Inflammatory macrophage treated with lipopolysaccharide for 1 hour (primary cell): ENCODE measurements around the gene GRHPR.
"Not testable (repeated sequence)": the region's sequence is repeated elsewhere in the genome, so short reads cannot be mapped to it uniquely, and the experiment has no call there.

Experiments used
- DNase-seq, 2 donors: peaks; one replicate each; pipeline ENCODE4 v3.0.0-alpha.2; 2020 to 2022

GRHPR gene

DNA sequence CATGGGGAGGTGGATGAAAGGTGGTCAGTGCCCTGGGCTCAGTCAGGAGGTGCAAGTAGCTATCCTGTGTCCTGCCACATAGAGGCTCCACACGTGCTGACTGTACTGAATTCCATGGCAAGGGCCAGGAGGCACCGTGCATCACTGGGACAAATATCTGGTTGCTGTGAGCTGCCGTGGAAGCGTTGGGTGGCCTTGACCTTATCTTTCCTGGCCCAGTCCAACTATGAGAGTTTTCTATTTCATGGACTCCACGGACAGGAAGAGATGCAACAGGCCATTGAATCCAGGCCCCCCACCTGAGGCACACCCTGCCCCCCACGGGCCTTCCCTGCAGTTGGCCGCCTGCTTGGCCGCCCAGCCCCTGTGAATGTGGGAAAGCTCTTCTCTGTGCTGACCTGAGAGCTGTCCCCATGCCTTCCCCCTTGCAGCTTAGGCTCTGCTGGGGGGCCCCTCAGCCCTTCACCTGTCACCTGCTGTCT is 1.7 kb downstream of the GRHPR start:
- no peak for DNase-seq

DNA sequence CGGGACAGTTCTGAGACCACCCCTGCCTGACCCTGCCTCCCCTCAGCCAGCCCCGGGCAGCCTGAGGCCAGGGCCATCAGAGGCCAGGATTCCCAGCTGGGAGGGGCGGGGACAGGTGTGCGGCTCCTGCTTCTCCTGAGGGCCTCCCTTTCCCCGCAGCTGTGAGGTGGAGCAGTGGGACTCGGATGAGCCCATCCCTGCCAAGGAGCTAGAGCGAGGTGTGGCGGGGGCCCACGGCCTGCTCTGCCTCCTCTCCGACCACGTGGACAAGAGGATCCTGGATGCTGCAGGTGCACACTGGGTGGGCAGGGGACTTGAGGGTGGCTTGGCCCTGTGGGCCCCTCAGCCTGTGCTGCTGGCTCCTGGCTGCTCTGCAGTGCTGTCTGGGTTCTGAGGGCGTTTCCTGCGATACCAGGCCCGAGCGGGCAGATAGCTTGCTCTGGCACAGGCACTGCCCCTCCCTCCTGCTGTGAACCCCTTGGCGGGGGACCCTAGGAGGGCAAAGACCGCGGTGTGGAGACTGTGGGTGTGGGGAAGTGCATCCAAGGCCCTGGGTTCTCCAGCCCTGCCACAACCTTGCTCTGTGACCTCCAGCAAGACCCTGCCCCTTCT is 2.3 kb downstream of the GRHPR start:
- DNase-seq = no peak

DNA sequence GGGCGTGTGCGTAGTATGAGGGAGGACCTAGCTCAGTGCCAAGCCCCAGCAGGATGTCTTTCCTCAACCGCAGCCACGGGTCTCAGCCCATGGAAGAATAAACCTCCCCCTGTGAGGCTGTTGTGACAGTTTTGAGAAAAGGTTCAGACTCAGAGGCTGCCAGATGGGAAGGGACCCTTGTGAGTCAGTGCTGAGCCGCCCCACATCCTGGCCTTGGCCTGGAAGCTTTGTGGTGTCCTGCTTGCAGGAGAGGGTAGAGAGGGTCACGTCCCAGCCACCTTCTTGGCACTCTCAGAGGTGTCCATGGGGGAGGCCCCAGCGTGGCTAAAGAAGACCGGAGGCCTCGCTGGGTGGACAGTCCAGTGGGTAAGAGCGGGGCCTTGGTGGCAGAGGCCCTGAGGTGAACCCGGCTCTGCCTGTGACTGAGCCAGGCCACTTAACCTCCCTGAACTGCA is 2.8 kb downstream of the GRHPR start:
- no peak for DNase-seq

DNA sequence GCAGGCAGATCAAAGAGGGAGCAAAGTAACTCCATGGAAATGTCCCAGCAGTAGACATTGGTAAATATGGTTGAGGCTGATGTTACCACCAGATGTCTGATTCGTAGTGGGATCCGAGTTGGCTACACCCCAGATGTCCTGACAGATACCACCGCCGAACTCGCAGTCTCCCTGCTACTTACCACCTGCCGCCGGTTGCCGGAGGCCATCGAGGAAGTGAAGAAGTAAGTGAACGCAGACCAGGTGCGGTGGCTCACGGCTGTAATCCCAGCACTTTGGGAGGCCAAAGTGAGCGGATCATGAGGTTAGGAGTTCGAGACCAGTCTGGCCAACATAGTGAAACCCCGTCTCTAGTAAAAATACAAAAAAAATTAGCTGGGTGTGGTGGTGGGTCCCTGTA is 3.9 kb downstream of the GRHPR start:
- DNase-seq = not testable (repeated sequence)

DNA sequence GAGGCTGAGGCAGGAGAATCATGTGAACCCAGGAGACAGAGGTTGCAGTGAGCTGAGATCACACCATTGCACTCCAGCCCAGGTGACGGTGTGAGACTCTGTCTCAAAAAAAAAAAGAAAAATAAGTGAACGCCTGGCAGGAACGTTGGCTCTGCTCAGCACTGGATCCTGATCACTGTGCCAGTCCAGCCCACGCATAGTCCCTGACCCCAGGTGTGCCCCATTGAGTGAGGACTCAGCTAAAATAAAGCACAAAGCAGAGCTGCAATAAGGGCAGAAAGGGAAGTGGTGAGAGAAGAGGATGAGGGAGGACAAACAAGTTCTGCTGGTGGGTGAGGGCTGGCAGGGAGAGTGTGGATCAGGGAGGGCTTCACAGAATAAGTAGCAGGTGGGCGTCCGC is 4.3 kb downstream of the GRHPR start:
- no peak for DNase-seq

DNA sequence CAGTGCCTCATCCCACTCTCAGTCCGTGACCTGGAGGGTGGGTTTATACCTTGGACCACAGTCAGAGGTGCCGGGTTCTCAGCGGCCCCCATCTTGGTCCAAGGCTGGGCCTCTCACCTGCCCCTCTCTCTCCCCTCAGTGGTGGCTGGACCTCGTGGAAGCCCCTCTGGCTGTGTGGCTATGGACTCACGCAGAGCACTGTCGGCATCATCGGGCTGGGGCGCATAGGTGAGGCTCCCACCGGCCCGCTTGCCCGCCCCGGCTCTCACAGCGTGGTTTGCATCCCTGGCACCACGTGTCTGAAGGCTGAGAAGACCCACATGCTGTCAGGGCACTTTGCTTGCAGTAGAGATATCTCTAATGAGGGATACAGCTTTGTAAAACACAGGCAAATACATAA is 5.8 kb downstream of the GRHPR start:
- no peak for DNase-seq

DNA sequence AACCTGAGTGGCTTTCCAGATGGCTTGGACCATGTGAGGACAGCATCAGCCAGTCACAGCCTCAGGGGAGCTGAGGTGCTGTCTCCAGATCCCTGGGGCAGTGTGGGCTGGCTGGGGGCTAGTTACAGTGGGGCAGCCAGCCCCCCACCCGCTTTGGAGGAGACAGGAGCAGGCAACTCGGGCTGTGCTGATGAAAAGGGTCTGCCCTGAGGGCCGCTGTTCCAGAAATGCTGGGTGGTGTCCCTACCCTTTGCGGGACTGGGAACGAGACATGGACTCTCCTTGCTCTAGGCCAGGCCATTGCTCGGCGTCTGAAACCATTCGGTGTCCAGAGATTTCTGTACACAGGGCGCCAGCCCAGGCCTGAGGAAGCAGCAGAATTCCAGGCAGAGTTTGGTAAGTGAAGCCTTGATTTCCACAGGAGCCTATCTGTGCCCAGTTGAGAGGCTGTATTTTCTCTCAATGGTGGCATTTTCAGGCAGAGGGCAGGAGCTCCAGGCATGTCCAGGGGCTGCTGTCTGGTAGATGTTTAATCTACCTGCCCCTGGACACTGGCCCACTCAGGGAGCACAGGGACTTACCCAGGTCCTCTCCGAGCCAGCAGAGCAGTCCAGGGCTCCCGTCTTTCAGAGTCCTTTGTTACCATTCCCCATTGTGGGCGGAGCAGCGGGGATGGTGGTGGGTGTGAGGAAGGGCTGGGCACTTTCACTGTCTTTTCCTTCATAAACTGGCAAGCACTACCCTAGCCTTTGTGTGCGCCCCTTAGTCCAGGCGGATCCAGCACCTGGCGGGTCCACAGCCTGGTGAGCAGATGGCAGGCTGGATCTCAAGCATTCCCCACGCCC is 7.2 kb downstream of the GRHPR start:
- no peak for DNase-seq

DNA sequence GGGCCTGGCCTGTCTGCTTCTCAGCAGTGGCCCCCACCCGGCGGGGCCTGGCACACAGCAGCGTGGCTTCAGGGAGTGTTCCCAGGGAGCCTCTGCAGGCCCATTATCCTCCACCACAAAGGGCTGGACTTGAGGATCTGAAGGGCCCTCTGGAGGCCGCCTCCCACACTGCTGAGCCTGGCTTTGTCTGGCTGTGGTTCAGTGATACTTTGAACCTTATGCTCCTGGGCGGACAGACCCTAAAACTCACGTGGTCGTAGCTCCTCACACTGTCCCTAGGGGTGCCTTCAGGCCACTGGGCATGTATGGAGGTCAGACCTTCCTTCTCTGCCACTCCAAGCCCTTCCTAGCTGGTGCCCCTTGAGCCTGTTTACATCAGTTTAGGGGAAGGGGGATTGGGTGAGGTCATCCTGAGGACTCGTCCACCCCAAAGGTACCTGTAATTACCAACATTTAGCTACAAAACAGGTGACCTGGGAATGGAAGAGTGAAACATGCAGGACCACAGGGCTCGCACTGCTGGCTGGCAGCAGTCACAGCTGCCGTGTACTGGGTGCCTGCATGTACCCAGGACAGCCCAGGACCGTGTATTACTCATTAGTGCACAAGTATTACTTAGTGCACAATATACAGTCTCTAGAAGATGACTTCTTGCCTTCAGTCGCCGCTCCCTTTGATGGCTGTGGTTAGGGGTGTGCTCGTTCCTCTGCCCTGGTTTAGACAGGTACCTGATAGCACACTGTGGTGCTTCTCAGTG is 8.5 kb downstream of the GRHPR start:
- DNase-seq = no peak

DNA sequence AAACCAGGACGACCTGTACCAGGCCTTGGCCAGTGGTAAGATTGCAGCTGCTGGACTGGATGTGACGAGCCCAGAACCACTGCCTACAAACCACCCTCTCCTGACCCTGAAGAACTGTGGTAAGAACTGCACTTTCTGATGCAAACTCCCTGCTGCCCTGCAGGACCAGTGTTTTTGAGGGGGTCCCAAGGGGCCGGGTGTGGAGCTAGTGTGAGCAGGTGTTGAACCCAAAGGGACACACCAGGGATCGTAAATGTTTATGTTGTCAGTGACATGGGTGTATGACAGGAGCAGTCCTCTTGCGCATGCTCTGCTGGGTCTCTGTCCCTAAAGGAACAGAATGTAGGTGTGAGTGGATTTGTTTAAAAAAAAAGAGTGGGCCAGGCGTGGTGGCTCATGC is 9.5 kb downstream of the GRHPR start:
- no peak for DNase-seq

DNA sequence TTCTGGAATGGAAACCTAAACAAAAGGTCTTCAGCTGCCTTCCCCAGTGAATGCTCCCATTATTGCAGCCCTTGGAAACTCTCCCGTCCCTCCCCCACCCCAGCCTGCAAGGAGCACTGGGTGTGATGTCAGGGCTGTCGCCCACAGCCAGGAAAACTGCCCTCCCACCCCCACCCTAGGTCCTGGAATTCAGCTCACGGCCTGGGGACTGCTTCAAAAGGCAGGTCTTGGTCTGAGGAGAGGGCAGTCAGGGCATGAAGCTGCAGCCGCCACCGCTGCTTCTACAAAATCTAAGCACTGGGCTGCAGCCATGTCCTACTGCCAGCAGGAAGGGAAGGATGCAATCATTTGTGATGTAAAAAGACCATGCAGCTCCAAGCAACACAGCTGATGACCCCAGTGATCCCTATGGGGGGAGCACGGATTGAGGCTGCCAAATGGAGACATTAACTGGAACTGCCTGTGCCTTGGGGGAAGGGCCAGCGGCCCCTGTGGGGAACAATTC is 11.4 kb downstream of the GRHPR start:
- DNase-seq = no peak

DNA sequence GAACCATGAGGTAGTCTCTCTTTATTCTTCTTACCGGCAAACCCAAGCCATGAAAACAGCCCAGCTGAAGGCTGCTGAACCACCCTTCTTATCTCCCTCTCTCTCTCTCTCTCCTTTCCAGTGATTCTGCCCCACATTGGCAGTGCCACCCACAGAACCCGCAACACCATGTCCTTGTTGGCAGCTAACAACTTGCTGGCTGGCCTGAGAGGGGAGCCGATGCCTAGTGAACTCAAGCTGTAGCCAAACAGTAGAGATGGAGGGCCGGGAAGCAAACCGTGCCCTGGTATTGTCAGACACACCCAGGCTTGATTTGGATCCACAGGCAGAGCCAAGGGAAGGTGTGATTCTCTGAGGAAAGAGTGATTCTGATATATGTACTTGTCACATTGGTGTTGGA is 14.0 kb downstream of the GRHPR start:
- DNase-seq = no peak

DNA sequence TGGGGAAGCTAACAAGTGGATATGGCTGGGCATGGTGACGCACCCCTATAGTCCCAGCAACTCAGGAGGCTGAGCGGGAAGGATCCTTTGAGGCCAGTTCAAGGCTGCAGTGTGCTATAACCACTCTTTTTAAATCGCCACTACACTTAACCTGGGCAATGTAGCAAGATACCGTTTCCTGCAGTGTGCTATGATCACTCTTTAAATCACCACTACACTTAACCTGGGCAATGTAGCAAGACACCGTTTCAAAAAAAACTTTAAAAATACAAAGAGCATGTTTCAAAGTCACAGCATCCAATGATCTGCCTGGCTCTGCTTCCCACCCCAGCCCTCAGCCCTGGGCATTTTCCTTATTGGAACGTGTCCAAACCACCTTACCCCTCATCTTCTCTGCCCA is 14.5 kb downstream of the GRHPR start:
- no peak for DNase-seq

DNA sequence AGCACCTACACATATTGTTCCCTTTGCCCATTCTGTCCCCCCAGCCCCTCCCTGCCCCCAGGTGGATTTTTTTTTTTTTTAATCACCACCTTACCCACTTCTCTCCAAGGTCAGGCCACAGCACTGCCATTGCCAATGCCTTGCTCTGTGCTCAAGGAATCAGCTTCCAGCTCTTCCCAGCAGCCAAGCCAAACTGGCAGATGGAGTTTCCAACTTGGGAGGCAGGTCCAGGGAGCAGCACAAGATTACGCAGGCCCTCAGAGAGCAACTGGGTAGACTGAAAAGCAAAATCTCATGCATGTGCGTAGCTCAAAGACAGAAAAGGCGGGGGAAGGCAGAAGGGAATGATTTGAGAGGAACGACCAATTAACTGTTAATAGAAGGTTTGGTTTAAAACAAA is 15.1 kb downstream of the GRHPR start:
- DNase-seq = no peak

DNA sequence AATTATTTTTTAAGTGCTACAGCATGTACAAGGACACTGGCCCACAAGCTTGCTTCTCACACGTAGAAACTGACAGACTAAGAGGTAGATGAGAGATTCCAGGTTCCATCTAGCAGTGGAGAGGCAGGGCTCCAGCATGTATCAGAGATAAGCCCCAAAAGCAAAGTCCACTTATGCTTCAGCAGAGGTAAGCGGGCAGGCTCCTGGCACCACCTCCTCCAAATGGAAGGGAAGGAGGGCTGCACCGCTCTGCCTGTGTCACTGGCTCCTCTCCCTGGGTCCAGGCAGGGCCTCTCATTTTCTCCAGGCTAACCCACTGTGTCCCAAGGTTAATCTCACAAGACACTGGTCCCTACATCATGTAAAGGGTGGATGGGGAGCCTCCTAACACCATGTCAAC is 15.9 kb downstream of the GRHPR start:
- DNase-seq = no peak

DNA sequence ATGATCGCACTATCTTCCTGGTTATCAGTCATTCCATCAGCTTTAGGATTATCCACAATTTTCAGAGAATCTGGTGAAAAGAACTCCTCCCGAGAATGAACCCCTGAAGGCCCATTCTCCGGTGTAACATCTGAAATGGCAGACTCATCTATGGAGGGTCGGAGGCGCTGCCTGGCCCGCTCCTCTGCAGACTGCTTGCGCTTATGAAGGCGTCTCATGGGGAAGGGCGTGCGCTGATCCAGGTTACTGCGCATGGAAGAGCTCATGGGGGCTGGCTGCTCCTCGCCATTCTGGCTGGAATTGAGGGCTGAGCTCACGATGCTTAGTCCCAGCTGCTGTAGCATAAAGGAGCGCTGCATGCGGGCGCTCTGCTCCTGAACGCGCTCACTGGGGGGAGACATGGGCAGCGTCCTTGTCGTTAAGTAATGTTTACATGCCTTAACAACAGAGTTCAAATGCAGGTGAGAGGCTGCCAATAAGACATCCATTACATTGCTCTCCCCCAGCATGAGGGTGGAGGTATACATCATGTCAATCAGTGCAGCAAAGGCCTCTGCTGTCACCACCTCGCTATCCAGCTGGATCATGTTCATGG is 19.4 kb downstream of the GRHPR start:
- no peak for DNase-seq

DNA sequence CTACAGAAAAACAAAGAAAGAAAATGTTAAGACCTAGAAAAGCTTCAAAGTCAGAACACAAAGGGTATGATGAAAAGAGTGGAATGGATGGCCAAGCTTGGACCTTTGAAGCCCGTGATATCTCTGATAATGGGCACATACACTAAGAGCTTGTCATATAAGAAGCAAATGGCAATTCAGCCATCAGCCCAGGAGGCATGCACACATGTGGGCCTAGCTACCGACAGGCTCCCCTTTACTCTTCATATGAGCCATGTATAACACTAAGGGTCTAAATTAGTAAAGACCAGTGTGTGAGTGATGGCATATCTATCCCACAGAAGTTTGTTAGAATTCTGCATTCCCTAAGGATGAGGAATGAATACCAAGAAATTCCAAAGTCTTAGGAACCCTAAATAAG is 20.1 kb downstream of the GRHPR start:
- DNase-seq = no peak

DNA sequence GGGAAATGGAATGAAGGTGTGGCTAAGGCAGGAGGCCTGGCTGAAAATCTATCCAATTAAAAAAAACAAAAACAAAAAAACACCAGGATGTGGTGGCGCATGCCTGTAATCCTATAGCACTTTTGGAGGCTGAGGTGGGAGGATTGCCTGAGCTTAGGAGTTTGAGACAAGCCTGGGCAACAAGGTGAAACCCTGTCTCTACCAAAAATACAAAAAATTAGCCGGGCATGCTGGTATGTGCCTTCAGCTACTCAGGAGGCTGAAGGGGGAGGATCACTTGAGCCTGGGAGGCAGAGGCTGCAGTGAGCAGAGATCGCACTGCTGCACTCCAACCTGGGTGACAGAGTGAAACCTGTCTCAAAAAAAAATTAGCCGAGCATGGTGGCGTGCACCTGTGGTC is 21.1 kb downstream of the GRHPR start:
- DNase-seq = no peak

DNA sequence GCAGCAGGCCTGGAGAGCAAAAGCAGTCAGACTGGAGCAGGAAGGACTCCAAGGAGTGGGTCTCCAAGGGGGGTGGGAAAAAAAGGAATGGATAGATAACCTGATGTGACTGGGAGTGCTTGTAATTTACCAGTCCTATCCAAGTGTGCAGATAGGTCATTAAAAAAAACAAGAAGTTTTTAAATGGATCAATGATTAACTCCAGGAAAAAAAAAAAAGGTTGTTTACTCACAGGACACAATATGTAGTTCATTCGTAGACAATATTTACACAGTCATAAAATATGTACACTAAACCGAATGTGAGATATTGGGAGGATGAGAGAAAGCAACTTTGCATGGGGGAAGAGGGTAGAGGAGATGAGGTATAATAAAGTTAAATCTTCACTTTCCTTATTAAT is 22.4 kb downstream of the GRHPR start:
- DNase-seq = no peak

DNA sequence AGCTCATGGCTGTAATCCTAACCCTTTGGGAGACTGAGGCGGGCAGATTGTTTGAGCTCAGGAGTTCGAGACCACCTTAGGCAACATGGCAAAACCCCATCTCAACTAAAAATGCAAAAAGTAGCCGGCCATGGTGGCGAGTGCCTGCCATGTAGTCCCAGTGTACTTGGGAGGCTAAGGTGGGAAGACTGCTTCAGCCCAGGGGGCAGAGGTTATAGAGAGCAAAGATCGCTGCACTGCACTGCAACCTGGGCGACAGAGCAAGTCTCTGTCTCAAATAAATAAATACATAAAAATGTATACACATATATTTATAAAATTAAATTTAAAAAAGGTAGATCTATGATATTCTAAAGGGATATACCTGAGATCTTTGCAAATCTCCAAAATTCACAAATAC is 23.3 kb downstream of the GRHPR start:
- no peak for DNase-seq

DNA sequence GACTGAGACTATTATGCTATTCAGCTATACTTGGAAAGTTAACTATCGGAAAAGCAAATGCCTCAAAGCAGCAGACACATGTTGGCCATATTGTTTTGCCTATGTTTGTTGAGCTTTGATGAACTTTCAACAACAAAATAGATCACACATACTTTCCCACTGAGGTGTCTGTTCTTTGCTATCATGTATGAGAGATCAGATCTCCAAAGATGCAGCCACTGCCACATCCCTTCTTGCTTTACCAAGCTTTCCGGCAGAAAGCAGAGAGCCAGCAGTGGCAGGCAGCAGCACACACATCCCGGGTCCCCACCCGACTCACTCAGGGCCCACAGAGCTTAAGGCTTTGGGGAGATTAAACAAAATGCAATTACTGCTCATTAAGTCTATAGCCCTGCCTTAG is 23.9 kb downstream of the GRHPR start:
- DNase-seq = no peak

DNA sequence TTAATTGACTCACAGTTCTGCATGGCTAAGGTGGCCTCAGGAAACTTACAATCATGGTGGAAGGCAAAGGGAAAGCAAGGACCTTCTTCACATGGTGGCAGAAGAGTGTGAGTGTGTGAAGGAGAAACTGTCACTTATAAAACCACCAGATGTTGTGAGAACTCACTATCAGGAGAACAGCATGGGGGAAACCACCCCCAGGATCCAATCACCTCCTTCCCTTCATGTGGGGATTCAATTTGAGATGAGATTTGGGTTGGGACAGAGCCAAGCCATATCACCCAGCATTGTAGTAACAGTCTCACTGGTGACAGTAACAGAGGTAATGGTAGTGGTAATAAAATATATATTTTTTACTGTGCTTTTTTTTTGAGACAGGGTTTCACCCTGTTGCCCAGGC is 24.6 kb downstream of the GRHPR start:
- no peak for DNase-seq

DNA sequence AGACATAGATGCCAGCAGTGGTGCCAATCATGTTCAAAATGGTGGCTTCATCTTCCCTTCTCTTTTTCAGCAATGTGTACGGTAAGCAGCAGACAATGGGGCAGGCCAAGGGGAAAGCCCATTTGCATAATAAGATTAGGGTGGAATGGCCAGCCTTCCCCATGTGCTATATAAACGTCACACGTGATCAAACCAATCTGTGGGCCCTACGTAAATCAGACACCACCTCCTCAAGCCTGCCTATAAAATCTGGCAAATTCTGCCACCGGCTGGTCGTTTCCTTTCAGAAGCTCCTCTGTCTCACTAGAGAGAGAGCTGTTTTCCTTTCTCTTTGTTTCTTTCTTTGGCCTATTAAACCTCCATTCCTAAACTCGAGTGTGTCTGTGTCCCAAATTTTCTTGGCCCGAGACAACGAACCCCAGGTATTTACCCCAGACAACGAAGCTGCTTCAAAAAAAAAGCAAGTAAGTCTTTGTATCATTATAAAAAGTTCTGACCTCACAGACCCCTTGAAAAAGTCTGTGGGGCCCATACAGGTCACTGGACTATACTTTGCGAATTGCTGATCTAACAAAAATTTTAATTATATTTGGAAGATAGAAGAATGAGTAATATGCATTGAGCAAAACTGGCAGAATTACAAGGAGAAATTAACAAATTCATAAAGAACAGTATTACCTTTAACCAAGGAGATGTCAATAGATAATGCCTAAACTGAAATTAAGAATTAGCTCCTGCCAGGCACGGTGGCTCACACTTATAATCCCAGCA is 27.6 kb downstream of the GRHPR start:
- DNase-seq = no peak
